Testis (tissue), 2 donors: ENCODE results near the gene CCSER1.

Experiments
- POLR2A ChIP-seq: fragments of 450-650 bp; IDR thresholded peaks from one replicate; pipeline ENCODE4 v1.6.1; 2017; ENCODE audit warnings: antibody characterized with exemption, mild to moderate bottlenecking, moderate library complexity
- TF ChIP-seq, protein P1 (sequence below), 3 experiments: fragments of 450-650 bp in 2 of 3; fragments of 200-600 bp in 1 of 3; sonication (generic) in 1 of 3; IDR thresholded peaks; one replicate each; pipeline ENCODE4 v1.5.1; 2016 to 2019; ENCODE audit warnings: antibody characterized with exemption in 3 of 3, mild to moderate bottlenecking in 2 of 3, moderate library complexity in 1 of 3

DNA sequence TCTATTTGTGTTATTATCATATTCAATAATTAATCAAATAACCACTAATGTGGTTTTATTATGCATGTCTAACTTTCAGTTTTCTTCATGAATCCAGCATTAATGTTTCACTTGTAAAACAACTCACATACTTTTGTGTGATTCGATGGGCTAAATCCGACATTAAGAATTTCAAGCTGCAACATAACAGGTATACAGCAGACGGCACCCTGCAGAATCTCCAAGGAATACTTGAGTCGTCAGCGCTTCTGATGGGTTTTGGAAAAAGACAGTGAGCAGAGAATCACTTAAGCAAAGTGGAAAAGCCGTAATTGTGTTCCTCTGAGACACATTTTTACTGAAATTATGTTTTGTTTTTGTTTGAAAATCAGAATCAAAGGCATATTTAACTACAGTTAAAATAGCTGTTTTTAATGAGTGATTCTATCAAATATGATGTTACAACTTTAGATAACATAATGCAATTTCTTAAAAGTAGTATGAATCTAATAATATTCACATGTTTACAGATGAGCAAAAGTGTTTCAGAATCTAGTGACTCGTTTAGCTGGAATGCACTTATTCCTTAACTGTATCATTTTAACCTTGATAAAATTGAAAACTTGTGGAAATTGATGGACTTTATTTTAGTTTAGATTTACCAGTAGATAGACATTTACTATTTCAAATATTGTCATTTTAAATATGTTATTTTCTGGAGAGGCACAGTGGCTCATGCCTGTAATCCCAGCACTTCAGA, 514.8 kb downstream of the CCSER1 start:
- TF ChIP-seq, protein P1, sequence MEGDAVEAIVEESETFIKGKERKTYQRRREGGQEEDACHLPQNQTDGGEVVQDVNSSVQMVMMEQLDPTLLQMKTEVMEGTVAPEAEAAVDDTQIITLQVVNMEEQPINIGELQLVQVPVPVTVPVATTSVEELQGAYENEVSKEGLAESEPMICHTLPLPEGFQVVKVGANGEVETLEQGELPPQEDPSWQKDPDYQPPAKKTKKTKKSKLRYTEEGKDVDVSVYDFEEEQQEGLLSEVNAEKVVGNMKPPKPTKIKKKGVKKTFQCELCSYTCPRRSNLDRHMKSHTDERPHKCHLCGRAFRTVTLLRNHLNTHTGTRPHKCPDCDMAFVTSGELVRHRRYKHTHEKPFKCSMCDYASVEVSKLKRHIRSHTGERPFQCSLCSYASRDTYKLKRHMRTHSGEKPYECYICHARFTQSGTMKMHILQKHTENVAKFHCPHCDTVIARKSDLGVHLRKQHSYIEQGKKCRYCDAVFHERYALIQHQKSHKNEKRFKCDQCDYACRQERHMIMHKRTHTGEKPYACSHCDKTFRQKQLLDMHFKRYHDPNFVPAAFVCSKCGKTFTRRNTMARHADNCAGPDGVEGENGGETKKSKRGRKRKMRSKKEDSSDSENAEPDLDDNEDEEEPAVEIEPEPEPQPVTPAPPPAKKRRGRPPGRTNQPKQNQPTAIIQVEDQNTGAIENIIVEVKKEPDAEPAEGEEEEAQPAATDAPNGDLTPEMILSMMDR (IDR thresholded peaks at IDR 0.05), result no peak
- TF ChIP-seq POLR2A, result no peak
